HEK293 (cell line): ENCODE measurements around the gene SHCBP1L.

Experiments used
- CTCF ChIA-PET: fragments of 350-600 bp; formaldehyde crosslinking; extraction: SDS; loops from one replicate; lab custom pipeline; 2021; ENCODE audit warnings: antibody characterized with exemption; lab: Yijun Ruan, JAX
- POLR2A ChIA-PET: fragments of 300-600 bp; formaldehyde crosslinking; extraction: SDS; loops from one replicate; lab custom pipeline; 2020; ENCODE audit warnings: antibody characterized with exemption, inconsistent platforms; lab: Yijun Ruan, JAX
- H3K27ac ChIP-seq: fragments of 200-500 bp; sonication (Bioruptor generic); 2 replicates; pipeline ENCODE4 v1.5.1; 2014; ENCODE audit warnings: low read depth, low read length, control low read depth, inconsistent platforms; ENCODE audit errors: extremely low read depth
- H3K36me3 ChIP-seq, 2 experiments: fragments of 200-500 bp in 1 of 2; sonication (Bioruptor generic) in 1 of 2; 1 replicate in 1 of 2; 2 replicates in 1 of 2; pipeline ENCODE4 v1.5.1; 2014 to 2017; ENCODE audit warnings: inconsistent platforms in 2 of 2, low read length in 2 of 2; ENCODE audit not compliant: control insufficient read depth in 2 of 2, insufficient read depth in 1 of 2
- H3K4me1 ChIP-seq: fragments of 200-500 bp; sonication (Bioruptor generic); 2 replicates; pipeline ENCODE4 v1.5.1; 2014; ENCODE audit warnings: mild to moderate bottlenecking, low read length, inconsistent platforms; ENCODE audit not compliant: control insufficient read depth, insufficient read depth
- H3K4me3 ChIP-seq: 2 replicates; pipeline ENCODE4 v1.5.1; 2011; ENCODE audit warnings: low read depth, mild to moderate bottlenecking, control low read depth, low read length, moderate library complexity
- H3K9me3 ChIP-seq: fragments of 200-500 bp; sonication (Bioruptor generic); 2 replicates; pipeline ENCODE4 v1.5.1; 2014; ENCODE audit warnings: low read depth, low read length, inconsistent platforms; ENCODE audit not compliant: control insufficient read depth, insufficient read depth
- BCL11A ChIP-seq: fragments of 450-650 bp; formaldehyde crosslinking; IDR thresholded peaks from 2 replicates; pipeline ENCODE4 v1.5.1; 2016; ENCODE audit warnings: low read depth, missing biosample characterization, missing genetic modification characterization
- EGR2 ChIP-seq: fragments of 450-650 bp; formaldehyde crosslinking; IDR thresholded peaks from 2 replicates; pipeline ENCODE4 v1.5.1; 2016; ENCODE audit warnings: low read depth, missing biosample characterization, missing genetic modification characterization
- TRIM28 ChIP-seq: IDR thresholded peaks from 2 replicates; pipeline ENCODE4 v1.6.1; 2011; ENCODE audit warnings: low read length, control low read depth, borderline replicate concordance
- ZBTB1 ChIP-seq: fragments of 450-650 bp; formaldehyde crosslinking; IDR thresholded peaks from 2 replicates; pipeline ENCODE4 v1.5.1; 2016; ENCODE audit warnings: missing biosample characterization, missing genetic modification characterization
- ZBTB20 ChIP-seq: fragments of 450-650 bp; formaldehyde crosslinking; IDR thresholded peaks from 2 replicates; pipeline ENCODE4 v1.5.1; 2016; ENCODE audit warnings: missing biosample characterization, missing genetic modification characterization
- ZFP3 ChIP-seq: fragments of 450-650 bp; formaldehyde crosslinking; IDR thresholded peaks from 2 replicates; pipeline ENCODE4 v1.5.1; 2016; ENCODE audit warnings: low read depth, missing biosample characterization, missing genetic modification characterization
- ZIC2 ChIP-seq: fragments of 450-650 bp; formaldehyde crosslinking; IDR thresholded peaks from 2 replicates; pipeline ENCODE4 v1.5.1; 2016; ENCODE audit warnings: missing biosample characterization, missing genetic modification characterization
- ZNF138 ChIP-seq: fragments of 450-650 bp; formaldehyde crosslinking; IDR thresholded peaks from 2 replicates; pipeline ENCODE4 v1.5.1; 2016; ENCODE audit warnings: missing biosample characterization, missing genetic modification characterization, borderline replicate concordance
- ZNF24 ChIP-seq: fragments of 450-650 bp; formaldehyde crosslinking; IDR thresholded peaks from 2 replicates; pipeline ENCODE4 v1.5.1; 2016; ENCODE audit warnings: missing biosample characterization, missing genetic modification characterization
- ZNF354C ChIP-seq: fragments of 450-650 bp; formaldehyde crosslinking; IDR thresholded peaks from 2 replicates; pipeline ENCODE4 v1.5.1; 2016; ENCODE audit warnings: missing biosample characterization, missing genetic modification characterization, low read depth, borderline replicate concordance
- ZNF521 ChIP-seq: fragments of 450-650 bp; formaldehyde crosslinking; IDR thresholded peaks from 2 replicates; pipeline ENCODE4 v1.5.1; 2017; ENCODE audit warnings: missing biosample characterization, mild to moderate bottlenecking, missing genetic modification characterization
- ZNF548 ChIP-seq: fragments of 450-650 bp; formaldehyde crosslinking; IDR thresholded peaks from 2 replicates; pipeline ENCODE4 v1.5.1; 2016; ENCODE audit warnings: missing biosample characterization, missing genetic modification characterization
- ZNF629 ChIP-seq: fragments of 450-650 bp; formaldehyde crosslinking; IDR thresholded peaks from 2 replicates; pipeline ENCODE4 v1.5.1; 2017; ENCODE audit warnings: missing biosample characterization, missing genetic modification characterization
- ZNF701 ChIP-seq: fragments of 450-650 bp; formaldehyde crosslinking; IDR thresholded peaks from 2 replicates; pipeline ENCODE4 v1.5.1; 2016; ENCODE audit warnings: missing biosample characterization, missing genetic modification characterization
- ZNF777 ChIP-seq: fragments of 450-650 bp; formaldehyde crosslinking; IDR thresholded peaks from 2 replicates; pipeline ENCODE4 v1.5.1; 2017; ENCODE audit warnings: missing biosample characterization, missing genetic modification characterization, borderline replicate concordance
- ZNF837 ChIP-seq: fragments of 450-650 bp; formaldehyde crosslinking; IDR thresholded peaks from 2 replicates; pipeline ENCODE4 v1.5.1; 2016; ENCODE audit warnings: missing biosample characterization, missing genetic modification characterization
- ZSCAN23 ChIP-seq: fragments of 450-650 bp; formaldehyde crosslinking; IDR thresholded peaks from 2 replicates; pipeline ENCODE4 v1.5.1; 2016; ENCODE audit warnings: missing biosample characterization, missing genetic modification characterization
- TF ChIP-seq, protein P1 (sequence below): fragments of 450-650 bp; formaldehyde crosslinking; IDR thresholded peaks from 2 replicates; pipeline ENCODE4 v1.5.1; 2016; ENCODE audit warnings: missing biosample characterization, missing genetic modification characterization
- TF ChIP-seq, protein P2 (sequence below): fragments of 450-650 bp; formaldehyde crosslinking; IDR thresholded peaks from 2 replicates; pipeline ENCODE4 v1.5.1; 2016; ENCODE audit warnings: missing biosample characterization, missing genetic modification characterization
- TF ChIP-seq, protein P3 (sequence below): fragments of 450-650 bp; formaldehyde crosslinking; IDR thresholded peaks from 2 replicates; pipeline ENCODE4 v1.5.1; 2016; ENCODE audit warnings: missing biosample characterization, missing genetic modification characterization
- TF ChIP-seq, protein P4 (sequence below): fragments of 450-650 bp; formaldehyde crosslinking; IDR thresholded peaks from 2 replicates; pipeline ENCODE4 v1.5.1; 2016; ENCODE audit warnings: missing biosample characterization, missing genetic modification characterization

SHCBP1L gene

DNA sequence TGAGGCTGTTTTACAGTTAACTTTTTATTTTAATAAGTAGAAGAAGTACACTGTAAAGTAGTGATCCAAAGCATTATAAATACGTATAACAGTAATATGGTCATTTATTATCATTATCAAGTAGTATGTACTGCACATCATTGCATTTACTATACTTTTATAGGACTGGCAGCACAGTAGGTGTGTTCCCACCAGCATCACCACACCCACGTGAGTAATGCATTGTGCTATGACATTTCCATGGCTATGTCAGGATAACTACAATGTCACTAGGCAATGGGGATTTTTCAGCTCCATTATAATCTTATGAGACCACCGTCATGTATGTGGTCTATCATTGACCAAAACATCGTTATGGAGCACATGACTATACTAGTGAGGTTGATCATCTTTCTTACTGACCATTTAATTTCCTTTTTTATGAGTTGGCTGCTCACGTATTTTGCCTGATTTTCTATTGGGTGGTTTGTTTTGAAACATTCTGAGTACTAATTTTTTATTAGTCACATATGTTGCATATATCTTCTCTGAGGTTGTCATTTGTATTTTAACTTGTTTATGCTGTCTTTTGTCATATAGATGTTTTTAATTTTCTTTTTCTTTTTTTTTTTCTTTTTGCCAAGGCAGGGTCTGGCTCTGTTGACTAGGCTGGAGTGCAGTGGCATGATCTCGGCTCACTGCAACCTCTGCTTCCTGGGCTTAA, 25.3 kb upstream of the SHCBP1L start (continued):
- no peak for TF ChIP-seq ZNF521 (tag by site-specific recombination)
- TF ChIP-seq, all 188 proteins: peak for 4

DNA sequence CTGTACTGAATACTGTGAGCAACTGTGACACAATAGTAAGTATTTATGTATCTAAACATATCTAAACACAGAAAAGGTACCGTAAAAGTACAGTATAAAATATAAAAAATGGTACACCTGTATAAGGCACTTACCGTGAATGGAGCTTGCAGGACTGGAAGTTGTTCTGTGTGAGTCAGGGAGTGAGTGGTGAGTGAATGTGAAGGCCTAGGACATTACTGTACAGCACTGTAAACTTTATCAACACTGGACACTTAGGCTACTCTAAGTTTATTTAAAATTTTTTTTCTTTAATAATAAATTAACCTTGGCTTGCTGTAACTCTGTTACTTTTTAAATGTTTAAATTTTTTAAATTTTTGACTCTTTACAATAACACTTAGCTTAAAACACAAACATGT, 24.5 kb upstream of the SHCBP1L start:
- H3K9me3 ChIP-seq: no peaks in the 10 kb centered on the region
- no peak overlapping the region for H3K4me3 ChIP-seq
- no peak overlapping the region for H3K27ac ChIP-seq
- ChIA-PET CTCF (interaction anchor here (1.1 to 2.3 kb wide), 2 partner anchors 15 to 48 kb away, joined by 3 to 9 read pairs; no protein-coding TSS in a partner anchor), POLR2A (interaction anchor here (0.6 kb wide), 1 partner anchor 46 kb away, joined by 3 read pairs; no protein-coding TSS in a partner anchor)
- TF ChIP-seq, protein P1, sequence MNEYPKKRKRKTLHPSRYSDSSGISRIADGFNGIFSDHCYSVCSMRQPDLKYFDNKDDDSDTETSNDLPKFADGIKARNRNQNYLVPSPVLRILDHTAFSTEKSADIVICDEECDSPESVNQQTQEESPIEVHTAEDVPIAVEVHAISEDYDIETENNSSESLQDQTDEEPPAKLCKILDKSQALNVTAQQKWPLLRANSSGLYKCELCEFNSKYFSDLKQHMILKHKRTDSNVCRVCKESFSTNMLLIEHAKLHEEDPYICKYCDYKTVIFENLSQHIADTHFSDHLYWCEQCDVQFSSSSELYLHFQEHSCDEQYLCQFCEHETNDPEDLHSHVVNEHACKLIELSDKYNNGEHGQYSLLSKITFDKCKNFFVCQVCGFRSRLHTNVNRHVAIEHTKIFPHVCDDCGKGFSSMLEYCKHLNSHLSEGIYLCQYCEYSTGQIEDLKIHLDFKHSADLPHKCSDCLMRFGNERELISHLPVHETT (tag by site-specific recombination): no peak
- TF ChIP-seq, protein P2, sequence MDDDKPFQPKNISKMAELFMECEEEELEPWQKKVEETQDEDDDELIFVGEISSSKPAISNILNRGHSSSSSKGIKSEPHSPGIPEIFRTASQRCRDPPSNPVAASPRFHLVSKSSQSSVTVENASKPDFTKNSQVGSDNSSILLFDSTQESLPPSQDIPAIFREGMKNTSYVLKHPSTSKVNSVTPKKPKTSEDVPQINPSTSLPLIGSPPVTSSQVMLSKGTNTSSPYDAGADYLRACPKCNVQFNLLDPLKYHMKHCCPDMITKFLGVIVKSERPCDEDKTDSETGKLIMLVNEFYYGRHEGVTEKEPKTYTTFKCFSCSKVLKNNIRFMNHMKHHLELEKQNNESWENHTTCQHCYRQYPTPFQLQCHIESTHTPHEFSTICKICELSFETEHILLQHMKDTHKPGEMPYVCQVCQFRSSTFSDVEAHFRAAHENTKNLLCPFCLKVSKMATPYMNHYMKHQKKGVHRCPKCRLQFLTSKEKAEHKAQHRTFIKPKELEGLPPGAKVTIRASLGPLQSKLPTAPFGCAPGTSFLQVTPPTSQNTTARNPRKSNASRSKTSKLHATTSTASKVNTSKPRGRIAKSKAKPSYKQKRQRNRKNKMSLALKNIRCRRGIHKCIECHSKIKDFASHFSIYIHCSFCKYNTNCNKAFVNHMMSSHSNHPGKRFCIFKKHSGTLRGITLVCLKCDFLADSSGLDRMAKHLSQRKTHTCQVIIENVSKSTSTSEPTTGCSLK (tag by site-specific recombination): no peak
- TF ChIP-seq, protein P3, sequence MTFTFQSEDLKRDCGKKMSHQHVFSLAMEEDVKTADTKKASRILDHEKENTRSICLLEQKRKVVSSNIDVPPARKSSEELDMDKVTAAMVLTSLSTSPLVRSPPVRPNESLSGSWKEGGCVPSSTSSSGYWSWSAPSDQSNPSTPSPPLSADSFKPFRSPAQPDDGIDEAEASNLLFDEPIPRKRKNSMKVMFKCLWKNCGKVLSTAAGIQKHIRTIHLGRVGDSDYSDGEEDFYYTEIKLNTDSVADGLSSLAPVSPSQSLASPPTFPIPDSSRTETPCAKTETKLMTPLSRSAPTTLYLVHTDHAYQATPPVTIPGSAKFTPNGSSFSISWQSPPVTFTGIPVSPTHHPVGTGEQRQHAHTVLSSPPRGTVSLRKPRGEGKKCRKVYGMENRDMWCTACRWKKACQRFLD (tag by site-specific recombination): no peak
- TF ChIP-seq ZNF548 (tag by site-specific recombination): no peak
- TF ChIP-seq ZNF701 (tag by site-specific recombination): no peak
- TF ChIP-seq EGR2 (tag by site-specific recombination): no peak
- no peak for TF ChIP-seq ZNF777 (tag by site-specific recombination)
- TF ChIP-seq ZIC2 (tag by site-specific recombination): no peak
- no peak for TF ChIP-seq ZBTB20 (tag by site-specific recombination)
- H3K36me3 ChIP-seq: no peaks in the 10 kb centered on the region
- peaks cover 3% of the 10 kb centered on the region; the same call in 1 of the 2 replicates for H3K4me1 ChIP-seq

DNA sequence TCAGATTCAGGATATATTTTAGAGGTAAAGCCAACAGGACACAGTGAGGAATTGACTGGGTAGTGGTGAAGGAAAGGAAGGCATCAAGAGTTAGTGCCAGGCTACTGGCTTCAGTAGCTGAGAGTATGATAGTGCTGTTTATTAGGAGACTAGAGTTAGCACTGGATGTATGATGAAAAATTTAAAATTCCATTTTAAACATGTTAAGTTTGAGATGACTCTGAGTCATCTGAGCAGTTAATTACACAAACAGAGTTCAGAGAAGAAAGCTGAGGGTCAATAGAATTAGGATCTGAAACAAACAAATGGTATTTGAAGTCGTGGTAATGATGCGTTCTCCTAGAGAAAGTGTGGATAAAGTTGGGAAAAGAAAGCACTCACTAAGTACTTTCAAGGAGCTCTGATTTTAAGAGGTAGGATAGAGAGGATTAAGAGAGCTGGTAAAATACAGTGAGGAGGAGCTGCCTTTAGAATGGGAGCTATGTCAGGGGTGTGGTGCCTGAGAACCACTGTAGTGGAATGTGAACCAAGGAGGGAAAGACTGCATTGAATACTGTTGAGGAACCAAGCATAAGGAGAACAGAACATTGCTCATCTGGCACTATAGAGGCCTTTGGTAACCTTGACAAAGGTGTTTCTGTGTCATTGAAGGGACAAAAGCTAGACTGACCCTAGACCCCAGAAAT, 21.7 kb upstream of the SHCBP1L start:
- Histone ChIP-seq H3K27ac (no peak overlapping the region), H3K4me1 (peaks cover 3% of the 10 kb centered on the region; the same call in 1 of the 2 replicates), H3K36me3 (no peaks in the 10 kb centered on the region), H3K9me3 (no peaks in the 10 kb centered on the region), H3K4me3 (no peak overlapping the region)
- TF ChIP-seq ZNF354C (tag by site-specific recombination) (no peak), TRIM28 (no peak), ZNF24 (tag by site-specific recombination) (no peak), ZBTB1 (tag by site-specific recombination) (no peak), ZFP3 (tag by site-specific recombination) (no peak), ZNF138 (tag by site-specific recombination) (no peak), ZSCAN23 (tag by site-specific recombination) (no peak), ZNF629 (no peak), BCL11A (tag by site-specific recombination) (no peak), ZNF837 (tag by site-specific recombination) (no peak)
- TF ChIP-seq, protein P4, sequence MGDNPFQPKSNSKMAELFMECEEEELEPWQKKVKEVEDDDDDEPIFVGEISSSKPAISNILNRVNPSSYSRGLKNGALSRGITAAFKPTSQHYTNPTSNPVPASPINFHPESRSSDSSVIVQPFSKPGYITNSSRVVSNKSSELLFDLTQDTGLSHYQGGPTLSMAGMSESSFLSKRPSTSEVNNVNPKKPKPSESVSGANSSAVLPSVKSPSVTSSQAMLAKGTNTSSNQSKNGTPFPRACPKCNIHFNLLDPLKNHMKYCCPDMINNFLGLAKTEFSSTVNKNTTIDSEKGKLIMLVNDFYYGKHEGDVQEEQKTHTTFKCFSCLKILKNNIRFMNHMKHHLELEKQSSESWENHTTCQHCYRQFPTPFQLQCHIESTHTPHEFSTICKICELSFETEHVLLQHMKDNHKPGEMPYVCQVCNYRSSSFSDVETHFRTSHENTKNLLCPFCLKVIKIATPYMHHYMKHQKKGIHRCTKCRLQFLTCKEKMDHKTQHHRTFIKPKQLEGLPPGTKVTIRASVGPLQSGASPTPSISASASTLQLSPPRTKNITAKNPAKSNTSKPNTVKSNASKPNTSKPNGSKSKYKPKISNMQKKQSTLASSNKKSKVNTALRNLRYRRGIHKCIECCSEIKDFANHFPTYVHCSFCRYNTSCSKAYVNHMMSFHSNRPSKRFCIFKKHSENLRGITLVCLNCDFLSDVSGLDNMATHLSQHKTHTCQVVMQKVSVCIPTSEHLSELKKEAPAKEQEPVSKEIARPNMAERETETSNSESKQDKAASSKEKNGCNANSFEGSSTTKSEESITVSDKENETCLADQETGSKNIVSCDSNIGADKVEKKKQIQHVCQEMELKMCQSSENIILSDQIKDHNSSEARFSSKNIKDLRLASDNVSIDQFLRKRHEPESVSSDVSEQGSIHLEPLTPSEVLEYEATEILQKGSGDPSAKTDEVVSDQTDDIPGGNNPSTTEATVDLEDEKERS: no peak
- ChIA-PET CTCF (interaction anchor here (1.0 to 3.6 kb wide), 2 partner anchors 12 to 14 kb away, joined by 3 to 20 read pairs; no protein-coding TSS in a partner anchor), POLR2A (no interaction called here)
